Measurements from ENCODE around the gene TSPAN11. TPM values are rescaled to one million over a fixed set of nuclear protein-coding genes. Genes with fewer than 3 reads are reported as not detected.

TSPAN11 gene
- total RNA-seq, 1 experiment from 2014 or later, result not detected

DNA sequence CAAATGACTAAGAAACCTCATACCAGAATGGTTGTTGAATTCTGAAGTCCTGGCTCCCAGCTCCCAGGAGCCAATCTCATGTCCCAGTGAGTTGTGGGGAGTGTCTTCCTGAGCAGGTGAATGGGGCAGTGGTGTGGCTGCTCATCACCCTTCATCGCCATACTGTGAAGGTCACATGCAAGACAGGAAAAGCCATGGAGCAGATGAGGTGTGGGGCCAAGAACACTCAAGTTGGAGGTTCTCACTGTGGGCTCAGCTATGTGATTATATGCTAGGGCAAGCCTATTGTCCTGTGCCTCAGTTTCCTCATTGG lies 16.6 kb upstream of the TSPAN11 start:
- in situ Hi-C loops (cut with HindIII; ENCODE audit: low pct_unique_long_range_greater_than_20kb, low sequenced_read_pairs) (no loop called here), intact Hi-C loops (cut with micrococcal nuclease; ENCODE audit: unreplicated experiment) (no loop called here)
- Histone ChIP-seq H3K4me1 (ENCODE audit: control insufficient read depth, insufficient read depth, low read length) (no peaks in the 10 kb centered on the region), H3K9me3 (ENCODE audit: control insufficient read depth, insufficient read depth, low read depth, low read length) (no peaks in the 10 kb centered on the region), H3K36me3 (ENCODE audit: control insufficient read depth, insufficient read depth, low read length) (no peaks in the 10 kb centered on the region), H3K27ac (ENCODE audit: low read length) (no peak overlapping the region), H3K27me3 (ENCODE audit: control insufficient read depth, insufficient read depth, low read length) (peaks cover 9% of the 10 kb centered on the region; the same call in 1 of the 2 replicates), H3K4me3 (ENCODE audit: low read depth in 2 of 2, low read length in 2 of 2) (no peak overlapping the region)
- ATAC-seq, result no peak
- TF ChIP-seq, protein P1, sequence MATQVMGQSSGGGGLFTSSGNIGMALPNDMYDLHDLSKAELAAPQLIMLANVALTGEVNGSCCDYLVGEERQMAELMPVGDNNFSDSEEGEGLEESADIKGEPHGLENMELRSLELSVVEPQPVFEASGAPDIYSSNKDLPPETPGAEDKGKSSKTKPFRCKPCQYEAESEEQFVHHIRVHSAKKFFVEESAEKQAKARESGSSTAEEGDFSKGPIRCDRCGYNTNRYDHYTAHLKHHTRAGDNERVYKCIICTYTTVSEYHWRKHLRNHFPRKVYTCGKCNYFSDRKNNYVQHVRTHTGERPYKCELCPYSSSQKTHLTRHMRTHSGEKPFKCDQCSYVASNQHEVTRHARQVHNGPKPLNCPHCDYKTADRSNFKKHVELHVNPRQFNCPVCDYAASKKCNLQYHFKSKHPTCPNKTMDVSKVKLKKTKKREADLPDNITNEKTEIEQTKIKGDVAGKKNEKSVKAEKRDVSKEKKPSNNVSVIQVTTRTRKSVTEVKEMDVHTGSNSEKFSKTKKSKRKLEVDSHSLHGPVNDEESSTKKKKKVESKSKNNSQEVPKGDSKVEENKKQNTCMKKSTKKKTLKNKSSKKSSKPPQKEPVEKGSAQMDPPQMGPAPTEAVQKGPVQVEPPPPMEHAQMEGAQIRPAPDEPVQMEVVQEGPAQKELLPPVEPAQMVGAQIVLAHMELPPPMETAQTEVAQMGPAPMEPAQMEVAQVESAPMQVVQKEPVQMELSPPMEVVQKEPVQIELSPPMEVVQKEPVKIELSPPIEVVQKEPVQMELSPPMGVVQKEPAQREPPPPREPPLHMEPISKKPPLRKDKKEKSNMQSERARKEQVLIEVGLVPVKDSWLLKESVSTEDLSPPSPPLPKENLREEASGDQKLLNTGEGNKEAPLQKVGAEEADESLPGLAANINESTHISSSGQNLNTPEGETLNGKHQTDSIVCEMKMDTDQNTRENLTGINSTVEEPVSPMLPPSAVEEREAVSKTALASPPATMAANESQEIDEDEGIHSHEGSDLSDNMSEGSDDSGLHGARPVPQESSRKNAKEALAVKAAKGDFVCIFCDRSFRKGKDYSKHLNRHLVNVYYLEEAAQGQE (IDR thresholded peaks at IDR 0.05; ENCODE audit: insufficient read depth in 1 of 2, low read depth in 2 of 2, low read length in 1 of 2), result no peak
- no peak for TF ChIP-seq POLR2AphosphoS5 (IDR thresholded peaks at IDR 0.05; ENCODE audit: low read depth, low read length)
- TF ChIP-seq TCF7L2 (IDR thresholded peaks at IDR 0.05; ENCODE audit: low read depth, low read length), result no peak
- TF ChIP-seq, protein P2, sequence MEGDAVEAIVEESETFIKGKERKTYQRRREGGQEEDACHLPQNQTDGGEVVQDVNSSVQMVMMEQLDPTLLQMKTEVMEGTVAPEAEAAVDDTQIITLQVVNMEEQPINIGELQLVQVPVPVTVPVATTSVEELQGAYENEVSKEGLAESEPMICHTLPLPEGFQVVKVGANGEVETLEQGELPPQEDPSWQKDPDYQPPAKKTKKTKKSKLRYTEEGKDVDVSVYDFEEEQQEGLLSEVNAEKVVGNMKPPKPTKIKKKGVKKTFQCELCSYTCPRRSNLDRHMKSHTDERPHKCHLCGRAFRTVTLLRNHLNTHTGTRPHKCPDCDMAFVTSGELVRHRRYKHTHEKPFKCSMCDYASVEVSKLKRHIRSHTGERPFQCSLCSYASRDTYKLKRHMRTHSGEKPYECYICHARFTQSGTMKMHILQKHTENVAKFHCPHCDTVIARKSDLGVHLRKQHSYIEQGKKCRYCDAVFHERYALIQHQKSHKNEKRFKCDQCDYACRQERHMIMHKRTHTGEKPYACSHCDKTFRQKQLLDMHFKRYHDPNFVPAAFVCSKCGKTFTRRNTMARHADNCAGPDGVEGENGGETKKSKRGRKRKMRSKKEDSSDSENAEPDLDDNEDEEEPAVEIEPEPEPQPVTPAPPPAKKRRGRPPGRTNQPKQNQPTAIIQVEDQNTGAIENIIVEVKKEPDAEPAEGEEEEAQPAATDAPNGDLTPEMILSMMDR (IDR thresholded peaks at IDR 0.05), result no peak
- TF ChIP-seq SIN3A (IDR thresholded peaks at IDR 0.05; ENCODE audit: borderline replicate concordance, insufficient read depth, low read depth, low read length), result no peak
- ChIA-PET POLR2A (no interaction called here), CTCF (no interaction called here)
- DNase-seq (ENCODE audit: low read depth, low spot score), result no peak
- BruUV-seq (replicated peaks), result no TSS peak

DNA sequence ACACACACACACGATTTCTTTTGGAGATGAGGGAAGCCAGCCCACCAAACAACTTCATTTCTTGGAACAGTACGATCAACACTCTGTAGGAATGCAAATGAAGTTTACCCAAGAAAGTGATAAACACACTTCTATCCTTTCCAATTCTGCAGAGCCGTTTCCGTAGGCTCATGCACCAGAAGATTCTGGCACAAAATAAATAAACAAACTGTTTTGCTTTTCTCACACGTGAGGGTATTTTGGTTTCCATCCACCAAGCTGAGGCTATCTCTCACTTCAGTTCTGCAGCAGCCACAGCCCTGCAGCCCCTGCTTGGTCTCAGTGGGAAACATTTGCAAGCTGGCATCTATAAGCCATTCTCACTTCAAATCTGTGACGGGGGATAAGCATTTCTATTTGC lies 15.3 kb upstream of the TSPAN11 start:
- ChIA-PET POLR2A (no interaction called here), CTCF (no interaction called here)
- Histone ChIP-seq H3K4me1 (ENCODE audit: control insufficient read depth, insufficient read depth, low read length) (no peaks in the 10 kb centered on the region), H3K36me3 (ENCODE audit: control insufficient read depth, insufficient read depth, low read length) (no peaks in the 10 kb centered on the region), H3K27me3 (ENCODE audit: control insufficient read depth, insufficient read depth, low read length) (peaks cover 9% of the 10 kb centered on the region; the same call in 1 of the 2 replicates), H3K4me3 (ENCODE audit: low read depth in 2 of 2, low read length in 2 of 2) (no peak overlapping the region), H3K9me3 (ENCODE audit: control insufficient read depth, insufficient read depth, low read depth, low read length) (no peaks in the 10 kb centered on the region), H3K27ac (ENCODE audit: low read length) (no peak overlapping the region)
- intact Hi-C loops (cut with micrococcal nuclease; ENCODE audit: unreplicated experiment), result no loop called here
- ATAC-seq, result no peak
- DNase-seq (ENCODE audit: low read depth, low spot score), result no peak
- no TSS peak for BruUV-seq (replicated peaks)
- in situ Hi-C loops (cut with HindIII; ENCODE audit: low pct_unique_long_range_greater_than_20kb, low sequenced_read_pairs), result no loop called here
- no peak for TF ChIP-seq TCF7L2 (IDR thresholded peaks at IDR 0.05; ENCODE audit: low read depth, low read length)

DNA sequence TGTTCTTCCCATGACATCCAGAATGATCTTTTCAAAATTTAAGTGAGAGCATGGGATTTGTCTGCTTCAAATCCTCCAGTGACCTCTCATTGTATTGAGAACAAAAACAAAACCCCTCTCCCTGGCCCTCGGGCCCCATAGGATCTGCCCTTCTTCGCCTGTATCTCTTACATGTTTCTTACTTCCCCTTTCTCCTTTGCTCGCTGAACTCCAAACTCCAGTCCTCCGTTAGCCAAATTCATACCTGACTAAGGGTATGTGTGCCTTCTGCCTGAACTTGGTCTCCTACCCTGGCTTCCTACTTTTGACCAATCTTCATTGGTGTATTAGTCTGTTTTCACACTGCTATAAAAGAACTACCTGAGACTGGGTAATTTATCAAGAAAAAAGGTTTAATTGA lies 13.2 kb upstream of the TSPAN11 start:
- BruUV-seq (replicated peaks), result no TSS peak
- POLR2A ChIA-PET, result no interaction called here

More for the DNA sequence above, 13.2 kb upstream of the TSPAN11 start:
- DNase-seq (ENCODE audit: low read depth, low spot score), result no peak
- Histone ChIP-seq H3K4me1 (ENCODE audit: control insufficient read depth, insufficient read depth, low read length) (no peaks in the 10 kb centered on the region), H3K36me3 (ENCODE audit: control insufficient read depth, insufficient read depth, low read length) (no peaks in the 10 kb centered on the region), H3K9me3 (ENCODE audit: control insufficient read depth, insufficient read depth, low read depth, low read length) (no peaks in the 10 kb centered on the region), H3K27me3 (ENCODE audit: control insufficient read depth, insufficient read depth, low read length) (peaks cover 9% of the 10 kb centered on the region), H3K4me3 (ENCODE audit: low read depth in 2 of 2, low read length in 2 of 2) (no peak overlapping the region), H3K27ac (ENCODE audit: low read length) (no peak overlapping the region)
- CTCF ChIA-PET, result no interaction called here
- in situ Hi-C loops (cut with HindIII; ENCODE audit: low pct_unique_long_range_greater_than_20kb, low sequenced_read_pairs), result no loop called here
- TF ChIP-seq, protein P2 (IDR thresholded peaks at IDR 0.05), result no peak
- no peak for TF ChIP-seq POLR2AphosphoS5 (IDR thresholded peaks at IDR 0.05; ENCODE audit: low read depth, low read length)
- TF ChIP-seq SIN3A (IDR thresholded peaks at IDR 0.05; ENCODE audit: borderline replicate concordance, insufficient read depth, low read depth, low read length), result no peak
- TF ChIP-seq, protein P1 (IDR thresholded peaks at IDR 0.05; ENCODE audit: insufficient read depth in 1 of 2, low read depth in 2 of 2, low read length in 1 of 2), result no peak
- no peak for TF ChIP-seq TCF7L2 (IDR thresholded peaks at IDR 0.05; ENCODE audit: low read depth, low read length)
- intact Hi-C loops (cut with micrococcal nuclease; ENCODE audit: unreplicated experiment), result no loop called here
- no peak for ATAC-seq
